HG03139 (cell line): ENCODE data around the gene TRMO.
"Not testable (repeated sequence)": the region's sequence is repeated elsewhere in the genome, so short reads cannot be mapped to it uniquely, and the experiment has no call there.

Source experiments
- ATAC-seq: cut with Tn5 transposase; IDR thresholded peaks from one replicate; pipeline ENCODE4 v1.9.1; 2021; ENCODE audit not compliant: unreplicated experiment

Gene TRMO

DNA sequence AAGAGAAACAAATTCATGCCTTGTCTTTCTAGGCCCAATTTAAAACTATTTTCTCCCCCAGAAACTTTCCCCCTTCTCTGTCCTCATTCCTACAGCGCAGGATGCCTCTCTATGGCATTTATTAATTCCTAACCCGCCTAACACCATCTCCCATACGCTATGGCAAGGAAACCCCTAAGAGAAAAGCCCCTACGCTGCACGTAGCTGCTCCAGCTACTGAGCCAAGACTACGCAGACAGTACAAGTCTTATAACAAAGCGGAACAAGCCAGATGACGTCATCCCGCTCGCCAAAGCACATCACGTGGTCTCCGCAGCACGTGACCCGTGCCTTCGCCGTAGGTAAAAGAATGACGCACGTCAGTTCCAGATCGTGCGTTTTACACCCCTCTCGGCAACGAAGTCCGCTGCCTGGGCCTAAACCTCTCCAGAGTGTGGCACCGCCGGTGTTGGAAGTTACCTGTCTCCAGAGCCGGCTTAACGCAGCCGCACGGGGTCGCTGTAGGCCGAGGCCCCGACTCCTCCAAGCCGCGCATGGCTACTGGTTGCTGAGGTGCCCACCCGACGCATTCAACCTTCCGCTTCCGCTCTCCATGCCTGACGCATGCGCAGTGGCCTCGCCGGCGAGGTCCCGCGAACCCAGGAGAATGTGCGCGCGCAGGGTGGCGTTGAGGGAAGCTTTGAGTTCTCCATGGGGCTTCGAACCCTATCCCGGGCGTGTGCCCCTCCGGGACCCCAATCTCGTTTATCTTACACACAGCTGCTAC is at the start of gene TRMO:
TSS of gene TRMO (minus strand) at position 542 of the 766 bp plus-strand sequence. CDS start at position 535, 7 bp downstream.
- ATAC-seq, result peak; percentile 76

DNA sequence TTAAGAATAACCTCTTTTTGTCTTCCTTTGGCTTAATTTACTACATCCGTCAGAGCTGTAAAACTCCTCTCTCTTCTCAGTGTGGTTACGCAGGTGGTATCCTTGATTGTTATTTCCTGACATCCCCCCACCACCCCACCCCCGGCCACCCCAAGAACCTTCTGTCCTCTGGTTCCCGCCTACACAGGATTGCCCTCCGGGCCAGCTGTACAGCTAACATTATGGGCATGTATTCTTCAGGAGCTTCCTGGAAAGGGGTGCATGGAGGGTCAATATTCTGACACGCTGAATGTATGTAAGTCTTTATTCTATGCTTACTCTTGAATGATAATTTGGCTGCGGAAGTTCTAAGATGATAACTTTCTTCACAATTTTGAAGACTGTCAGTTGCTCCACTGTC is 47.9 kb upstream of the TRMO start:
- no peak for ATAC-seq

GRCh38 chr9:97969014-97969413 is 46.7 kb upstream of the TRMO start:
- ATAC-seq, result no peak

- no peak for ATAC-seq
Measured at GRCh38 chr9:97966493-97966892, 44.2 kb upstream of the TRMO start.

DNA sequence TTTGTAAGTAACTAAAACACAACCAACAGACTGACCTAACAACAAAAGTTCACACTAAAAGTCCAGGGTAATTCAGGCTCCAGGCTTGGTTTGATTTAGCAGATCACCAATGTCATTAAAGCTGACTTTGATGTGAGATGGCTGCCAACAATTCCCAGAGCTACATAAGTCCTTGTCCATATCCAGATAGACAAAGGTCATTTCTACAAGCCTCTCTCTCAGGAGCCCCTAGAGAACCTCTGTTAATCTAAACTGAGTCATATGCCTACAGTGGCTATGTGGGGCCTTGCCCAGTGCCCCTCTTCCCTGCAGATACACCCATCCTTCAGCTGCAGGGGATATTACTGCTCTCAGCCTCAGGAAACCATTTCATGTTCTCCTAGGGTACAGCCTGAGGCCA is 42.6 kb upstream of the TRMO start:
- ATAC-seq, result no peak

GRCh38 chr9:97963232-97963631 is 40.9 kb upstream of the TRMO start:
- ATAC-seq, result no peak

- ATAC-seq, result no peak
Measured at GRCh38 chr9:97962575-97962974, 40.3 kb upstream of the TRMO start.

DNA sequence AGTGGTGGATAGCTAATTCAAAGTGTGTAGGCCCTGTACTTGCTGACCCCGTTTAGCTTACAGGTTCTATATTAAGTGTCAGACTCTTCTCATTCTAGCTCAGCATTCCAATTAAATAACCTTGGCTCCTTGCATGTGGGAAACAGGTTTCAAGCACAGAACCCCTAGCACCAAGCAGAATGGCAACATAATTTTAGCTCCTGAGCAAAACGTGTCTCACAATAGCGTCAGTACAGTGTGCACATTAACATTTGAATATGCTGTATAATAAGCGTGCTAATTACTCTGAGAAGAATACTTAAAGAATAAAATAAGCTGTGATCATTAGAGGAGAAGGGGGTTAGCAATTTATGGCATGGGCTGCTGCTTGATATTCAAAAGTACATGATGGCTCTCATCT is 39.8 kb upstream of the TRMO start:
- no peak for ATAC-seq

- ATAC-seq, result no peak
Measured at GRCh38 chr9:97961361-97961760, 39.1 kb upstream of the TRMO start.

DNA sequence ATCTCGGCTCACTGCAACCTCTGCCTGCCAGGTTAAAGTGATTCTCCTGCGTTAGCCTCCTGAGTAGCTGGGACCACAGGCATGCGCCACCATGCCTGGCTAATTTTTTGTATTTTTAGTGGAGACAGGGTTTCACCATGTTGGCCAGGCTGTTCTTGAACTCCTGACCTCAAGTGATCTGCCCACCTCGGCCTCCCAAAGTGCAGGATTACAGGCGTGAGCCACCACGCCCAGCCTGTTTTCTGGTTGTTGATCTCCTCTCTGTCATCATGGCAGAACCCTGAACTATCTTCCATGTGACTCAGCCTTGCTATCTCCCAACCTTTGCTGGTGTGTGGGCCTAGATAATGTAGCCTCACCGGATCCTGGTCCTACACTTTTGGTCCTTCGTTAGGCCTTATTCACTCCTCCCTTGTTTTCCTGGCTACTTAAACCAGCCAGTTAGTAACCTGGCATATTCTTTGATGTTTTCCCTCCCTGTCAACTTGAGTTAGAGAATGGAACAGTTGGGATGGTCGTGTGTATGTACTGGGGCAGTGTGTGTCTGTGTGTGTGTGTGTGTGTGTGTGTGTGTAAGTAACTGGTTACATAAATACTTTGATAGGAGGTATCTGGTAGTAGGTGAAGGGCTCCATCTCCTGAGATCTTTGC is 38.5 kb upstream of the TRMO start:
- not testable (repeated sequence) for ATAC-seq

- ATAC-seq, result no peak
Measured at GRCh38 chr9:97959585-97959984, 37.3 kb upstream of the TRMO start.

DNA sequence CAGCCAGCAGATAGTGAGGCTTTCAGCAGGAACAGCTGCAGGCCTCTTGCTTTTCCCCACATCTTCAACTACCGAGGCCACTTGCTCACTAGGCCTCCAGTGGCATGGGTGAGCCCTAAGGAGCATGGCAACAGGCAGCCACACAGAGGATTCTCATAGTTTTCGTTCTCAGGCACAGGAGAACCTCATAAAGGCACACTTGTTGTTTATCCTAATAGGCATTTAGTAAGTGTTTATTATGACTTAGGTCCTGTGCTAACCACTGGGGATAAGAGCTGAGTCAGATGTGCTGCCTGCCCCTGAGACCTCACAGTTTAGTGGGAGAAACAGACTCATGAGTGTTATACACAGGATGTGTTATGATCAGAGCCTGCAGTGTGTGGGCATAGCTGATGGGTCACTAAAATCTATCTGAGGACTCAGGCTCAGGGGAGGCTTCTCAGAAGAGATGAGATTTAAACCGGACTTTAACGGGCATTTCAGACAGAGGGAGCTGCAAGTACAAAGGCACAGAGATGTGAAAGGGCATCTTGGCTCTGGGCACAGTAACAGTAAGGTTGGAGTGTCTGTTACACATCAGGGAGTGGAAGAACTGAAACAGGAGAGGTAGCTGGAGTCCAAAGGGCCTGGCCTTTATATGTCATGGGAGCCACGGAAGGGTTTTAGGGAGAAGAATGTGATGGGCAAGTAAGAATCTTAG is 36.7 kb upstream of the TRMO start:
- ATAC-seq, result no peak

- no peak for ATAC-seq
Measured at GRCh38 chr9:97956331-97956730, 34.0 kb upstream of the TRMO start.

- ATAC-seq, result peak; percentile 73
Measured at GRCh38 chr9:97954550-97954989, 32.3 kb upstream of the TRMO start.

DNA sequence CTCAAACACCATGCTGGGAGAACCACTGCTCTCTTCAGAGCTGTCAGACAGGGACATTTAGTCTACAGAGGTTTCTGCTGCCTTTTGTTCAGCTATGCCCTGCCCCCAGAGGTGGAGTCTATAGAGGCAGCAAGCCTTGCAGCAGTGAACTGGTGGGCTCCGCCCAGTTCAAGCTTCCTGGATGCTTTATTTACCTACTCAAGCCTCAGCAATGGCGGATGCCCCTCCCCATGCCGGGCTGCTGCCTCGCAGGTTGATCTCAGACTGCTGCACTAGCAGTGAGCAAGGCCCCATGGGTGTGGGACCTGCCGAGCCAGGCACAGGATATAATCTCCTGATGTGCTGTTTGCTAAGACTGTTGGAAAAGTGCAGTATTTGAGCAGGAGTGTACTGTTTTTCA is 28.6 kb upstream of the TRMO start:
- not testable (repeated sequence) for ATAC-seq

DNA sequence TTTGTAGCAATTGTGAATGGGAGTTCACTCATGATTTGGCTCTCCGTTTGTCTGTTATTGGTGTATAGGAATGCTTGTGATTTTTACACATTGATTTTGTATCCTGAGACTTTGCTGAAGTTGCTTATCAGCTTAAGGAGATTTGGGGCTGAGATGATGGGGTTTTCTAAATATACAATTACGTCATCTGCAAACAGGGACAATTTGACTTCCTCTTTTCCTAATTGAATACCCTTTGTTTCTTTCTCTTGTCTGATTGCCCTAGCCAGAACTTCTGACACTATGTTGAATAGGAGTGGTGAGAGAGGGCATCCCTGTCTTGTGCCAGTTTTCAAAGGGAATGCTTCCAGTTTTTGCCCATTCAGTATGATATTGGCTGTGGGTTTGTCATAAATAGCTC is 24.8 kb upstream of the TRMO start:
- ATAC-seq, result not testable (repeated sequence)

DNA sequence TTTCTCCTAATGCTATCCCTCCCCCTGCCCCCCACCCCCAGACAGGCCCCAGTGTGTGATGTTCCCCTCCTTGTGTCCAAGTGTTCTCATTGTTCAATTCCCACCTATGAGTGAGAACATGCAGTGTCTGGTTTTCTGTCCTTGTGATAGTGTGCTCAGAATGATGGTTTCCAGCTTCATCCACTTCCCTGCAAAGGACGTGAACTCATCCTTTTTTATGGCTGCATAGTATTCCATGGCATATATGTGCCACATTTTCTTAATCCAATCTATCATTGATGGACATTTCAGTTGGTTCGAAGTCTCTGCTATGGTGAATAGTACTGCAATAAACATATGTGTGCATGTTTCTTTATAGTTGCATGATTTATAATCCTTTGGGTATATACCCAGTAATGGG is 23.2 kb upstream of the TRMO start:
- ATAC-seq, result not testable (repeated sequence)

GRCh38 chr9:97944612-97945011 is 22.3 kb upstream of the TRMO start:
- no peak for ATAC-seq

GRCh38 chr9:97943308-97943855 is 21.1 kb upstream of the TRMO start:
- ATAC-seq, result no peak

- ATAC-seq, result no peak
Measured at GRCh38 chr9:97941323-97941722, 19.0 kb upstream of the TRMO start.

GRCh38 chr9:97940741-97941140 is 18.4 kb upstream of the TRMO start:
- no peak for ATAC-seq

GRCh38 chr9:97940233-97940632 is 17.9 kb upstream of the TRMO start:
- ATAC-seq, result no peak
